HEK293T (cell line): ENCODE results near the gene GTPBP6.

Experiments used
- CTCF ChIA-PET: fragments of 350-600 bp; formaldehyde crosslinking; extraction: SDS; loops from one replicate; lab custom pipeline; 2021; ENCODE audit warnings: antibody characterized with exemption, inconsistent platforms; lab: Yijun Ruan, JAX
- POLR2A ChIA-PET: fragments of 350-600 bp; formaldehyde crosslinking; extraction: SDS; loops from one replicate; lab custom pipeline; 2020; ENCODE audit warnings: antibody characterized with exemption, inconsistent platforms; lab: Yijun Ruan, JAX
- DNase-seq: peaks from one replicate; pipeline ENCODE4 v3.0.0; 2012; ENCODE audit warnings: mixed read lengths; ENCODE audit errors: extremely low spot score
- ARNT ChIP-seq: fragments of 450-650 bp; IDR thresholded peaks from 2 replicates; pipeline ENCODE4 v1.6.1; 2017; ENCODE audit warnings: mild to moderate bottlenecking
- BHLHE40 ChIP-seq: fragments of 450-650 bp; IDR thresholded peaks from 2 replicates; pipeline ENCODE4 v1.6.1; 2016; ENCODE audit warnings: mild to moderate bottlenecking, moderate library complexity, borderline replicate concordance
- CTBP1 ChIP-seq: fragments of 450-650 bp; IDR thresholded peaks from 2 replicates; pipeline ENCODE4 v1.6.1; 2016; ENCODE audit warnings: borderline replicate concordance
- ELF4 ChIP-seq: fragments of 450-650 bp; IDR thresholded peaks from 2 replicates; pipeline ENCODE4 v1.6.1; 2017; ENCODE audit warnings: antibody characterized with exemption
- FOXA1 ChIP-seq: fragments of 450-650 bp; IDR thresholded peaks from 2 replicates; pipeline ENCODE4 v1.6.1; 2016; ENCODE audit warnings: mild to moderate bottlenecking
- FOXK2 ChIP-seq: fragments of 450-650 bp; IDR thresholded peaks from 2 replicates; pipeline ENCODE4 v1.6.1; 2016; ENCODE audit warnings: mild to moderate bottlenecking
- FOXM1 ChIP-seq: fragments of 450-650 bp; IDR thresholded peaks from 2 replicates; pipeline ENCODE4 v1.6.1; 2017; ENCODE audit warnings: mild to moderate bottlenecking, borderline replicate concordance
- HDGF ChIP-seq: fragments of 450-650 bp; IDR thresholded peaks from 2 replicates; pipeline ENCODE4 v1.6.1; 2017; ENCODE audit warnings: antibody characterized with exemption, borderline replicate concordance
- L3MBTL2 ChIP-seq: fragments of 450-650 bp; conservative IDR thresholded peaks from 2 replicates; pipeline ENCODE4 v1.6.1; 2016; ENCODE audit warnings: mild to moderate bottlenecking
- LEF1 ChIP-seq: fragments of 450-650 bp; IDR thresholded peaks from 2 replicates; pipeline ENCODE4 v1.6.1; 2017; ENCODE audit warnings: mild to moderate bottlenecking, borderline replicate concordance
- NFRKB ChIP-seq: fragments of 450-650 bp; IDR thresholded peaks from 2 replicates; pipeline ENCODE4 v1.6.1; 2016; ENCODE audit warnings: mild to moderate bottlenecking, moderate library complexity
- SP1 ChIP-seq: fragments of 450-650 bp; IDR thresholded peaks from 2 replicates; pipeline ENCODE4 v1.6.1; 2017
- SUZ12 ChIP-seq: fragments of 450-650 bp; IDR thresholded peaks from 2 replicates; pipeline ENCODE4 v1.6.1; 2016; ENCODE audit warnings: mild to moderate bottlenecking
- TARDBP ChIP-seq: fragments of 450-650 bp; IDR thresholded peaks from 2 replicates; pipeline ENCODE4 v1.6.1; 2016
- ZNF384 ChIP-seq: fragments of 450-650 bp; IDR thresholded peaks from 2 replicates; pipeline ENCODE4 v1.6.1; 2016
- TF ChIP-seq, protein P1 (sequence below): fragments of 450-650 bp; IDR thresholded peaks from 2 replicates; pipeline ENCODE4 v1.6.1; 2016

GTPBP6 gene

DNA sequence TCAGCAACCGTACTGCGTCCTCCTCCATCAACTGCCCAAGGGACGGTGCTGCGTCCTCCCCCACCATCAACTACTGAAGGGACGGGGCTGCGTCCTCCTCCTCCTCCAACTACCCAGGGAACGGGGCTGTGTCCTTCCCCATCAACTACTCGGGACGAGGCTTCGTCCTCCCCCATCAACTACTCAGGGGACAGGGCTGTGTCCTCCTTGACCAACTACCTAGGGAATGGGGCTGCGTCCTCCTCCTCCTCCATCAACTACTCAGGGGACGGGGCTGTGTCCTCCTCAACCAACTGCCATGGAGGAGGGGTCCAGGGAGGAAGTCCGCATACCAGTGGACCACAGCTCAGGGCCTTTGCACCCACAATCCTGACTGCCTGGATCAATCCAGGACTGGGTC, 43.8 kb upstream of the GTPBP6 start:
- POLR2A ChIA-PET = no interaction called here
- CTCF ChIA-PET = no interaction called here
- DNase-seq = no peak
- TF ChIP-seq FOXM1 = no peak
- TF ChIP-seq ELF4 = no peak
- no peak for TF ChIP-seq TARDBP
- no peak for TF ChIP-seq FOXK2
- TF ChIP-seq SUZ12 = no peak
- TF ChIP-seq FOXA1 = no peak
- TF ChIP-seq HDGF = no peak
- no peak for TF ChIP-seq ARNT
- TF ChIP-seq L3MBTL2 = no peak
- TF ChIP-seq NFRKB = no peak

DNA sequence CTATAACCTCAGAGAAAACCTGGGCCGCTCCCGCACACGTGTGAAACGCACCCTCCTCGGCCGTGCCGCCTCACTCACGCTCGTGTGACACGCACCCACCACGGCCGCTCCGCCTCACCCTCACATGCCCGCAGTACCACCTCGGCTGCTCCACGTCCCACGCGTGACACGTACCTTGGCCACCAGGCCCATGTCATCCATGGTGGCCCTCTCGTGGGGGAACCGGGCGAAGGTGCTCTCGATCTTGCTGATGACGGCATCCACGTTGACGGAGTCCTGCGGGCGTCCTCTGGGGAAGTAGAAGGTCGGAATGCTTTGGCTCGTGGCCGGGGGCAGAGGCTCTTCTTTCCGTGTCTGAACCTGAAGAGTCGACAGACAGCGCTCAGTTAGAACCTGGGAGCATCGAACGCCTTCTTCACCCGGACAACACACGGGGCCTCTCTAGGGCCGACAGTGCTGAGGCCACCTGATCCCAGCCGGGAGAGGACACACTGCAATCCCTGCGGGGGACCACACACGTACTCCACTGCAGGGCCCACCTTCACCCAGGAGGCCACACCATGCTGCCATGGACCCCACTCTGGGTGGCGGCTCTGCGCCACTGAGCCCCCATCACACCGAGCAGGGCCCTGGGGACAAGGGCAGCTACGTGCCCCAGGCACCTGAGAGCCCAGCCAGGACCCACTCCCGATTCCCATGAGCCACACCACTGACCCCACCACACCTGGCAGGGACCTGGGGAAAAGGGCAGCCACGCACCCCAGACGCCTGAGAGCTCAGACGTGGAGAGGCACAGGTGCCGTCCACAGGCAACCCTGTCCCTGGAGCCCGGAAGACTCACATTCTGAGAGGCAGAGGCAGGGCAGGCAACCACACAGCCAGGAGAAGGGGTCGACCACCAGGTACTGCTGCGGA, 42.9 kb upstream of the GTPBP6 start:
- no peak for TF ChIP-seq TARDBP
- POLR2A ChIA-PET = no interaction called here
- DNase-seq = no peak
- CTCF ChIA-PET = no interaction called here

DNA sequence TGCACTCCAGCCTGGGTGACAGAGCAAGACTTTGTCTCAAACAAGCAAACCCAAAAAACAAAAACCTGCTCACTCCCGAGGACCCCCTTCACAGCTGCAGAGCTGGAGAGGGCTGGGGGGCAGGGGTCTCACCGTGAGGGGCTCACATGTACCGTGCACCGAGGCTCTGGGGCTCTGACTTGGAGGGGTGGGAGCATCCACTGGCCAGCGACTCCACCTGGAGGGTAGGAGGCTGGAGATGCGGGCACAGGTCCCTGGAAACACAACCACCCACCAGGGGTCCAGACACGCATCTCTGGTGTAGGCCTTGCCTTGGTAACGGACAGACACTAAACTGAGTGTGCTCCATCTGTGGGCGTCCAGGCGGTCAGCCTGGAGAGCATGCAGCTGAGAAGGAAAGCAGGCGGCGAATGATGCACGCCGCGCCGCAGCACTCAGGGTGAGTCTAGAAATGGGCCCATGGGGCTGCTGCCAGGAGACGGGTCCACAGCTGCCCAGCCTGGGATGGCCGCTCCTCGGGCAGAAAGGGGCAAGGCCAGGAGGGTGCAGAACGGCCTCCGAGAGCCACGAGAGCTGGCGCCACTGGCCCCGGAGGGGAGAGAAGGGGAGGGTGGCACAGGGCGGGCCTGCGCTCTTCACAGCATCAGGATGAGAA, 42.0 kb upstream of the GTPBP6 start:
- DNase-seq = no peak
- no peak for TF ChIP-seq FOXA1
- no peak for TF ChIP-seq FOXM1
- TF ChIP-seq SP1 = no peak
- TF ChIP-seq ELF4 = no peak
- no peak for TF ChIP-seq ZNF384
- TF ChIP-seq TARDBP = no peak
- TF ChIP-seq SUZ12 = no peak
- ChIA-PET CTCF (no interaction called here), POLR2A (no interaction called here)

DNA sequence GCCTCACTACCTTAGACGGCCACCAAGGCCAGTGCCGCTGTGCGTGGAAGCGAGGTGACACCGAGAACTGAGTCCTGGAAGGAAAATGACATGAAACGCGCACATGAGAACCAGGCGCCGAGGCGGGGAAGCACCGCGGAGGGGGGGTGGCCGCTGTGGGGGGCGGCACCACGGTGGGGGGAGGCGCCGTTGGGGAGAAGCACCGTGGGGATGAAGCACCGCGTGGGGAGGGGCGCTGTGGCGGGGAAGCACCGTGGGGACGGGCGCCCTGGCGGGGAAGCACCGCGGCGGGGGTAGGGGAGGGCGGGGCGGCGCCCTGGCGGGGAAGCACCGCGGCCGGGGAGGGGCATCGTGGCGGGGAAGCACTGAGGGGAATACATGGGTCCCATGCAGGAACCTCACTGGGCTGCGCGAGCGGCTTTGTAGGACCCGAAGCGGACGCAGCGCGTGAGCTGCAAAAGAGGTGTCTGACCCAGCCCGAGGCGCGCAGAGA, 40.1 kb upstream of the GTPBP6 start:
- ChIA-PET POLR2A (no interaction called here), CTCF (no interaction called here)
- TF ChIP-seq SUZ12 = no peak
- no peak for DNase-seq

DNA sequence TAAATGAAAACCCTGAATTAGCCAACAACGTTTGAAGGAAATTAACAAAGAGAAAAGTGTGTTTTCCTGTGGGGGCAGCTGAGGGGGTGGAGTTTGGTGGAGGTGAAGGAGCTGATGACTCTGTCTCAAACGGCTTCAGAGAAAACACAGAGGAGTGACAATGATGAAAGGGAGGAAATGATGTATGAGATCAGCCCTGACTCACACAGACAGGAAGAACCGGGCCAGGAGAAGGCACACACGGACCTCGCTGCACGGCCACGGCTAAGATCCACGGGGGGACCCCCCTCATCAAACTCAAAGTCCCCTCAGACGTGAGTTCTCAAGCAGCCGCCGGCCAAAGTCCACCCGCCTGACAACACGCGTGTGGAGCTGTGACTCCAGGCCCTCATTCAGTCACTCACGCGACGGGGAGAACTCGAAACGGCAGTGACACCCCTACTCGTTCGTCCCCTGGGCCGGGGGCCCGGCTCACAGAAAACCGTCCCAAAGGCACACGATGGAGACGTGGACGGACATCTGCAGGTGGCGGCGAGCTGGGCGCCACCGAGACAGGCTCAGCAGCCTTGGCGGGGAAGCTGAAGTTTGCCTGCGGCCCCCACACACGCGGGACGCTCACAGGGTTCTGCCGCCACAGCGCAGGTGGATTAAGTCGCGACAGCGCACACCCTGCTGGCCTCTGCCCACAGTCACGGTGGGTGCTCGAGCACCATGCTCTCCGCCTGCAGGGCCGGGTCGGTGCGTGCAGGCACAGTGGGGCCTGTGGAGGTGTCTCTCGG, 39.3 kb upstream of the GTPBP6 start:
- TF ChIP-seq ELF4 = no peak
- POLR2A ChIA-PET = no interaction called here
- DNase-seq = no peak
- CTCF ChIA-PET = no interaction called here

DNA sequence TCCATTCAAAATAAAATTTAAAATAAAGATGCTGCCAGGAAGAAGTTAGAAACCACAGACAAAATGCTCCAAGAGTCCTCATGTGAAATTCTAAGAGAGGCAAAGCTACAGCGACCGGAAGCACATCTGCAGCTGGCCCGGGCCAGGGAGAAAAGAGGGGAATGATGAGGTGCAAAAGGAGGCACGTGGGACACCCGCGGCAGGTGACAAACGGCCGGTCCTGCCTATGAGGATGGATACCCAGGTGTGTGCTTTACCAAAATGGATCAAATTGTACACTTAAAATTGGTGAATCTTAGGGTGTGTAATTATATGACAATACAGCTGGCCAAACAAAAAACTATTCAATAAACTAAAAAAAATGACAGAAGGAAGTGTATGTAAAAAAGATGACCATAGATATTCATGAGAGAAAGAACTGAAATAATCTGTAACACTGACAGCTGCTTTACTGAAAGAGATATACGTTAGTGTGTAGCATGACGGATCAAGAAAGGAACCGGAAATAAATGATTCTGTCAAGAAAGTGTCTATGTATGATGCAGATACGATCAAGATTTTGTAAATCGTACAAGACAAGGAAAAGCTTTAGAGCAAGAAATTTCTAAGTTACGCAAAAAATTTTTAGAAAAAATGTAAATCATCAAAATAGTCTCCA, 38.6 kb upstream of the GTPBP6 start:
- ChIA-PET POLR2A (no interaction called here), CTCF (no interaction called here)
- TF ChIP-seq NFRKB = no peak
- no peak for TF ChIP-seq FOXM1
- TF ChIP-seq ZNF384 = no peak
- no peak for TF ChIP-seq BHLHE40
- TF ChIP-seq FOXA1 = no peak
- no peak for TF ChIP-seq L3MBTL2
- no peak for TF ChIP-seq ARNT
- no peak for TF ChIP-seq CTBP1
- TF ChIP-seq, protein P1, sequence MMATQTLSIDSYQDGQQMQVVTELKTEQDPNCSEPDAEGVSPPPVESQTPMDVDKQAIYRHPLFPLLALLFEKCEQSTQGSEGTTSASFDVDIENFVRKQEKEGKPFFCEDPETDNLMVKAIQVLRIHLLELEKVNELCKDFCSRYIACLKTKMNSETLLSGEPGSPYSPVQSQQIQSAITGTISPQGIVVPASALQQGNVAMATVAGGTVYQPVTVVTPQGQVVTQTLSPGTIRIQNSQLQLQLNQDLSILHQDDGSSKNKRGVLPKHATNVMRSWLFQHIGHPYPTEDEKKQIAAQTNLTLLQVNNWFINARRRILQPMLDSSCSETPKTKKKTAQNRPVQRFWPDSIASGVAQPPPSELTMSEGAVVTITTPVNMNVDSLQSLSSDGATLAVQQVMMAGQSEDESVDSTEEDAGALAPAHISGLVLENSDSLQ = no peak
- TF ChIP-seq LEF1 = no peak
- no peak for TF ChIP-seq HDGF
- TF ChIP-seq SUZ12 = no peak
- no peak for TF ChIP-seq ELF4
- TF ChIP-seq TARDBP = no peak
- DNase-seq = no peak

DNA sequence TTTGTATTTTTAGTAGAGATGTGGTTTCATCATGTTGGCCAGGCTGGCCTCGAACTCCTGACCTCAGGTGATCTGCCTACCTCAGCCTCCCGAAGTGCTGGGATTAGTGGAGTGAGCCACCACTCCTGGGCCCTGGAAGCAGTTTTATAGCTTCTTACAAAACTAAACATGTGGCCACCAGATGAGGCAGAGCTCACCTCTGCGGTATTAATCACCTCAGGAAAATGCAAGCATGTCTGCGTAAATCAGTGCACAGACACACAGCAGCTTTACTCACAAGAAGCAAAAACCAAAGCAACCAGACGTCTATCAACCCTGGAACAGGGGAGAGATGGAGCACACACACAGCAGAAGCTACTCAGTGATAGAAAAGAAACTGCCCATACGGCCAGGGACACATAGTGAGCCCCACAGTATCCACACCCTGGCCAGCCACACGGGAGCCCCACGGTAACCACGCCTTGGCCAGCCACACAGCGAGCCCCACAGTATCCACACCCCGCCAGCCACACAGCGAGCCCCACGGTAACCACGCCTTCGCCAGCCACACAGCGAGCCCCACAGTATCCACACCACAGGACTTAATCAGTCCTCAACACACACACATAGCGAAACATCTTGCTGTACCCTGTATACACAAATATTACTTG, 37.9 kb upstream of the GTPBP6 start:
- ChIA-PET POLR2A (no interaction called here), CTCF (no interaction called here)
- DNase-seq = no peak
- TF ChIP-seq, protein P1 = no peak
- TF ChIP-seq ARNT (no peak), SUZ12 (no peak)
